ENCODE results near the gene LIMK2.
"Not testable (repeated sequence)": the region's sequence is repeated elsewhere in the genome, so short reads cannot be mapped to it uniquely, and the experiment has no call there.

LIMK2 gene

GRCh38 chr22:31244943-31245451 lies 32.9 kb downstream of the LIMK2 start:
- DNase-seq = no peak

GRCh38 chr22:31245998-31246397 lies 33.9 kb downstream of the LIMK2 start:
- DNase-seq = not testable (repeated sequence)

- no peak for DNase-seq
Observed at GRCh38 chr22:31246687-31247086, 34.6 kb downstream of the LIMK2 start.

- no peak for DNase-seq
Observed at GRCh38 chr22:31247726-31248125, 35.6 kb downstream of the LIMK2 start.

- peak; percentile 80 for DNase-seq
Observed at GRCh38 chr22:31248138-31248745, 36.1 kb downstream of the LIMK2 start.

- DNase-seq = no peak
Observed at GRCh38 chr22:31248965-31249958, 37.2 kb downstream of the LIMK2 start.

- no peak for DNase-seq
Observed at GRCh38 chr22:31250740-31251600, 38.9 kb downstream of the LIMK2 start.

GRCh38 chr22:31253949-31254348 lies 41.9 kb downstream of the LIMK2 start:
- no peak for DNase-seq

- no peak for DNase-seq
Observed at GRCh38 chr22:31259798-31260473, 47.8 kb downstream of the LIMK2 start.

GRCh38 chr22:31260474-31260856 lies 48.4 kb downstream of the LIMK2 start:
- no peak for DNase-seq

- no peak for DNase-seq
Observed at GRCh38 chr22:31262312-31263133, 50.4 kb downstream of the LIMK2 start.

- no peak for DNase-seq
Observed at GRCh38 chr22:31263896-31264640, 52.0 kb downstream of the LIMK2 start.

GRCh38 chr22:31268281-31268680 lies 56.2 kb downstream of the LIMK2 start:
- no peak for DNase-seq

- DNase-seq = no peak
Observed at GRCh38 chr22:31269892-31270579, 57.9 kb downstream of the LIMK2 start.

- DNase-seq = no peak
Observed at GRCh38 chr22:31271026-31271425, 58.9 kb downstream of the LIMK2 start.

- no peak for DNase-seq
Observed at GRCh38 chr22:31271485-31271884, 59.4 kb downstream of the LIMK2 start.

- DNase-seq = peak; percentile 58
Observed at GRCh38 chr22:31272522-31273446, 60.7 kb downstream of the LIMK2 start.

- DNase-seq = no peak
Observed at GRCh38 chr22:31274017-31274416, 61.9 kb downstream of the LIMK2 start.

- no peak for DNase-seq
Observed at GRCh38 chr22:31275018-31275417, 62.9 kb downstream of the LIMK2 start.

Data from right forelimb (tissue), 1 donor.